K562 (cell line): ENCODE results near the gene SLAMF9. TPM values are rescaled to one million over a fixed set of nuclear protein-coding genes. Genes with fewer than 3 reads are reported as not detected.
A peak's percentile ranks its signal among the peaks of the same experiment; 100 is the strongest.

Source experiments
- BRD4 ChIP-seq: fragments of 200-600 bp; sonication (generic); IDR thresholded peaks from 2 replicates; pipeline ENCODE4 v1.6.1; 2017; ENCODE audit warnings: inconsistent platforms
- E4F1 ChIP-seq: fragments of 250-450 bp; sonication (Bioruptor Pico); IDR thresholded peaks from 2 replicates; pipeline ENCODE4 v1.5.0; 2021; ENCODE audit warnings: mild to moderate bottlenecking, borderline replicate concordance
- FOXA3 ChIP-seq, 2 experiments: fragments of 450-650 bp in 1 of 2; sonication (generic) in 1 of 2; formaldehyde crosslinking; IDR thresholded peaks in 1 of 2; conservative IDR thresholded peaks in 1 of 2; 2 replicates each; pipeline versions ENCODE4 v1.4.0 to v1.8.0; 2020 to 2022; ENCODE audit warnings: mild to moderate bottlenecking in 2 of 2, missing genetic modification reagents in 1 of 2
- MAZ ChIP-seq, 2 experiments: fragments of 450-650 bp in 1 of 2; sonication (generic) in 1 of 2; formaldehyde crosslinking; IDR thresholded peaks in 1 of 2; conservative IDR thresholded peaks in 1 of 2; 2 replicates each; pipeline versions ENCODE4 v1.4.0 to v1.5.0; 2020; ENCODE audit warnings: mild to moderate bottlenecking in 1 of 2, missing genetic modification reagents in 1 of 2
- POLR2G ChIP-seq: fragments of 200-400 bp; formaldehyde crosslinking; IDR thresholded peaks from 2 replicates; pipeline ENCODE4 v1.6.1; 2017; ENCODE audit warnings: low read depth, mild to moderate bottlenecking, antibody characterized with exemption, low read length, moderate library complexity
- XRCC3 ChIP-seq: fragments of 450-650 bp; IDR thresholded peaks from 2 replicates; pipeline ENCODE4 v1.6.1; 2017; ENCODE audit warnings: mild to moderate bottlenecking, moderate library complexity
- ZBTB7A ChIP-seq: IDR thresholded peaks from 2 replicates; pipeline ENCODE4 v1.6.1; 2011; ENCODE audit warnings: low read depth, mild to moderate bottlenecking, low read length, moderate library complexity, borderline replicate concordance; ENCODE audit not compliant: control insufficient read depth
- polyA plus RNA-seq, 8 experiments: library from polyadenylated mRNA; depleted of rRNA in 4 of 8; stranded (reverse) in 5 of 8; unstranded in 3 of 8; fragments of >200 nt; fragmentation: Nextera tagmentation in 2 of 8; fragmentation: Illumina TruSeq in 1 of 8; extraction: Ambion mirVana in 2 of 8; extraction: Trizol in 1 of 8; gene quantifications; 2 replicates each; pipeline versions ENCODE4 v1.2.1 to v1.2.3, GENCODE V29; 2011 to 2014; ENCODE audit warnings: inconsistent platforms in 1 of 8, missing spikeins in 1 of 8
- total RNA-seq, 7 experiments: library from RNA; depleted of rRNA in 6 of 7; stranded (reverse); fragments of >200 nt in 6 of 7; fragmentation: Illumina TruSeq in 2 of 7; extraction: Trizol in 2 of 7; gene quantifications; 2 replicates each; pipeline versions ENCODE4 v1.2.1 to v1.2.3, GENCODE V29; 2011 to 2021; ENCODE audit warnings: low replicate concordance in 1 of 7
- TF ChIP-seq, protein P1 (sequence below), 2 experiments: fragments of 450-650 bp in 1 of 2; sonication (generic) in 1 of 2; formaldehyde crosslinking in 1 of 2; IDR thresholded peaks; 2 replicates each; pipeline versions ENCODE4 v1.7.1 to v1.9.0; 2016 to 2022; ENCODE audit warnings: inconsistent platforms in 1 of 2, mild to moderate bottlenecking in 1 of 2, missing genetic modification reagents in 1 of 2
- TF ChIP-seq, protein P2 (sequence below): sonication (generic); formaldehyde crosslinking; IDR thresholded peaks from 2 replicates; pipeline ENCODE4 v1.8.0; 2022; ENCODE audit warnings: mild to moderate bottlenecking, missing genetic modification reagents, borderline replicate concordance

Gene SLAMF9
- total and polyA plus RNA-seq, 9 of the 15 experiments (the other 6 are each of a cell fraction or from before 2014, with no cell fraction given): 0.13 to 0.21 TPM; not detected in 7

DNA sequence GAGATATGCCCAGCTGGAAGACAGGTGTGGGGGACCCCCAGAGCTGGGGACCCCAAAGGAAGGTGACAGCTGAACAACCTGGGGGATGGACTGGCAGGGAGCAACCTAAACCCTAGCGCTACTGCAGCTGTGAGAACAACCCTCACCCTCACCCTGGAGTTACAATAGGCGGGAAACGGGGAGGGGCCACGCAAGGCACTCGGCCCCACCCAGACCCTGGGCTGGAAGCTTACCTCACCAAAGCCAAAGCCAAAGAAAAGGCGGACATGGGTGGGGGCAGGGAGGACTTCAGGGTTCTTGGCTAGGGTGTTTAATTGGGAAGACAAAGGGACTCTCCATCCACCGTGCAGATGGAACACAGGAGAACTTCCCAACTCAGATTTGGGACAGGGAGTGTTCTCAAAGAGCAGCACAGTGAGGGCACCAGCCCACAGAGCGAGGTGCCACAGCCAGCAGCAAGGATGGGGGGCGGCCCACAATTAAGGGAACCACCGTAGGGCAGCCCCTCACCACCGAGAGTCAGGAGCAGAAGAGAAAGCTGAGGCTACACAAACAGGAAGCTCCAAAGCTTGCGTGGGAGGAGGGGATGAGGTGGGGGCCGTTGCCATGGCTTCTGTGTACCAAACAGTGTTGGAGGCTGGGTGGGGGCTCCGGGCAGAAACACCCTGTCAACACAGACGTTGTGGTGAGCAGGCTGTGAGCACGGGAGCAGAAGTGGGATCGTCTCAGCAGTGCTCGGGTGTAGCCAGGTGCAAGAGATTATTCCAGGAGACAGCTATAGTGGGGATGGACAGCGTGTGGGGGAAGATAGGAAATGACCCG is 30.6 kb downstream of the SLAMF9 start (continued):
- TF ChIP-seq, protein P1, sequence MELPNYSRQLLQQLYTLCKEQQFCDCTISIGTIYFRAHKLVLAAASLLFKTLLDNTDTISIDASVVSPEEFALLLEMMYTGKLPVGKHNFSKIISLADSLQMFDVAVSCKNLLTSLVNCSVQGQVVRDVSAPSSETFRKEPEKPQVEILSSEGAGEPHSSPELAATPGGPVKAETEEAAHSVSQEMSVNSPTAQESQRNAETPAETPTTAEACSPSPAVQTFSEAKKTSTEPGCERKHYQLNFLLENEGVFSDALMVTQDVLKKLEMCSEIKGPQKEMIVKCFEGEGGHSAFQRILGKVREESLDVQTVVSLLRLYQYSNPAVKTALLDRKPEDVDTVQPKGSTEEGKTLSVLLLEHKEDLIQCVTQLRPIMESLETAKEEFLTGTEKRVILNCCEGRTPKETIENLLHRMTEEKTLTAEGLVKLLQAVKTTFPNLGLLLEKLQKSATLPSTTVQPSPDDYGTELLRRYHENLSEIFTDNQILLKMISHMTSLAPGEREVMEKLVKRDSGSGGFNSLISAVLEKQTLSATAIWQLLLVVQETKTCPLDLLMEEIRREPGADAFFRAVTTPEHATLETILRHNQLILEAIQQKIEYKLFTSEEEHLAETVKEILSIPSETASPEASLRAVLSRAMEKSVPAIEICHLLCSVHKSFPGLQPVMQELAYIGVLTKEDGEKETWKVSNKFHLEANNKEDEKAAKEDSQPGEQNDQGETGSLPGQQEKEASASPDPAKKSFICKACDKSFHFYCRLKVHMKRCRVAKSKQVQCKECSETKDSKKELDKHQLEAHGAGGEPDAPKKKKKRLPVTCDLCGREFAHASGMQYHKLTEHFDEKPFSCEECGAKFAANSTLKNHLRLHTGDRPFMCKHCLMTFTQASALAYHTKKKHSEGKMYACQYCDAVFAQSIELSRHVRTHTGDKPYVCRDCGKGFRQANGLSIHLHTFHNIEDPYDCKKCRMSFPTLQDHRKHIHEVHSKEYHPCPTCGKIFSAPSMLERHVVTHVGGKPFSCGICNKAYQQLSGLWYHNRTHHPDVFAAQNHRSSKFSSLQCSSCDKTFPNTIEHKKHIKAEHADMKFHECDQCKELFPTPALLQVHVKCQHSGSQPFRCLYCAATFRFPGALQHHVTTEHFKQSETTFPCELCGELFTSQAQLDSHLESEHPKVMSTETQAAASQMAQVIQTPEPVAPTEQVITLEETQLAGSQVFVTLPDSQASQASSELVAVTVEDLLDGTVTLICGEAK (IDR thresholded peaks at IDR 0.05): no peak; the same call in 1 of the 2 replicates
- TF ChIP-seq, protein P1 (CRISPR knock-in tag; IDR thresholded peaks at IDR 0.05): no peak
- TF ChIP-seq, protein P2, sequence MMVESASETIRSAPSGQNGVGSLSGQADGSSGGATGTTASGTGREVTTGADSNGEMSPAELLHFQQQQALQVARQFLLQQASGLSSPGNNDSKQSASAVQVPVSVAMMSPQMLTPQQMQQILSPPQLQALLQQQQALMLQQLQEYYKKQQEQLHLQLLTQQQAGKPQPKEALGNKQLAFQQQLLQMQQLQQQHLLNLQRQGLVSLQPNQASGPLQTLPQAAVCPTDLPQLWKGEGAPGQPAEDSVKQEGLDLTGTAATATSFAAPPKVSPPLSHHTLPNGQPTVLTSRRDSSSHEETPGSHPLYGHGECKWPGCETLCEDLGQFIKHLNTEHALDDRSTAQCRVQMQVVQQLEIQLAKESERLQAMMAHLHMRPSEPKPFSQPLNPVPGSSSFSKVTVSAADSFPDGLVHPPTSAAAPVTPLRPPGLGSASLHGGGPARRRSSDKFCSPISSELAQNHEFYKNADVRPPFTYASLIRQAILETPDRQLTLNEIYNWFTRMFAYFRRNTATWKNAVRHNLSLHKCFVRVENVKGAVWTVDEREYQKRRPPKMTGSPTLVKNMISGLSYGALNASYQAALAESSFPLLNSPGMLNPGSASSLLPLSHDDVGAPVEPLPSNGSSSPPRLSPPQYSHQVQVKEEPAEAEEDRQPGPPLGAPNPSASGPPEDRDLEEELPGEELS (CRISPR knock-in tag): peak; percentile 90
- TF ChIP-seq ZBTB7A: peak; percentile 53; the same call in 1 of the 2 replicates
- TF ChIP-seq POLR2G: peak; percentile 64
- TF ChIP-seq XRCC3: no peak
- TF ChIP-seq BRD4: 0 out of 2 replicates have a peak, but pooled peaks have one; percentile 11
- TF ChIP-seq E4F1: no peak
- peak; percentile 46 to 95; a peak in 3 of 4 replicates for TF ChIP-seq MAZ (CRISPR knock-in tag; conservative IDR thresholded peaks at IDR 0.05 in 1 of 2, IDR thresholded peaks at IDR 0.05 in 1 of 2)
- peak; percentile 39 to 79; a peak in 2 of 4 replicates for TF ChIP-seq FOXA3 (CRISPR knock-in tag; conservative IDR thresholded peaks at IDR 0.05 in 1 of 2, IDR thresholded peaks at IDR 0.05 in 1 of 2)
